ENCODE results near the gene F5.

- no peak for TF ChIP-seq CEBPB (IDR thresholded peaks at IDR 0.05)
- no peak for TF ChIP-seq EP300 (IDR thresholded peaks at IDR 0.05; ENCODE audit: borderline replicate concordance)
- TF ChIP-seq TAF1 (IDR thresholded peaks at IDR 0.05; ENCODE audit: low read depth), result no peak
- TF ChIP-seq CREB1 (IDR thresholded peaks at IDR 0.05; ENCODE audit: low read depth), result no peak
- TF ChIP-seq USF1 (IDR thresholded peaks at IDR 0.05), result no peak
- TF ChIP-seq REST (IDR thresholded peaks at IDR 0.05; ENCODE audit: low read depth), result no peak
- TF ChIP-seq MAX (IDR thresholded peaks at IDR 0.05), result no peak
- TF ChIP-seq RAD21 (IDR thresholded peaks at IDR 0.05; ENCODE audit: low read depth), result no peak
- no peak for TF ChIP-seq TCF12 (IDR thresholded peaks at IDR 0.05; ENCODE audit: low read depth)
- no peak for TF ChIP-seq TEAD4 (IDR thresholded peaks at IDR 0.05)
- no peak for TF ChIP-seq YY1 (IDR thresholded peaks at IDR 0.05; ENCODE audit: low read depth)
- TF ChIP-seq ZBTB7A (IDR thresholded peaks at IDR 0.05; ENCODE audit: low read depth), result no peak
- no peak for TF ChIP-seq NFIC (IDR thresholded peaks at IDR 0.05)
- TF ChIP-seq EGR1 (IDR thresholded peaks at IDR 0.05), result no peak
These were observed 32.1 kb upstream of the F5 start for GRCh38 chr1:169618367-169618766.

Measured in Ishikawa (cell line).